IgD-negative memory B cell (primary cell): Measurements from ENCODE around the gene ZNF670. TPM values are rescaled to one million over a fixed set of nuclear protein-coding genes. Genes with fewer than 3 reads are reported as not detected.

Experiments
- H3K27ac Mint-ChIP-seq, 3 donors: one replicate each; pipeline ENCODE4 v1.8.0; 2020 to 2022; ENCODE audit warnings: mild to moderate bottlenecking in 3 of 3, mixed read lengths in 3 of 3, moderate library complexity in 1 of 3
- H3K27me3 Mint-ChIP-seq: one replicate; pipeline ENCODE4 v1.8.0; 2021; ENCODE audit warnings: mixed read lengths
- H3K36me3 Mint-ChIP-seq: one replicate; pipeline ENCODE4 v1.8.0; 2020; ENCODE audit warnings: mild to moderate bottlenecking, mixed read lengths
- H3K4me1 Mint-ChIP-seq, 3 donors: one replicate each; pipeline ENCODE4 v1.8.0; 2020 to 2022; ENCODE audit warnings: mixed read lengths in 3 of 3, mild to moderate bottlenecking in 1 of 3
- H3K4me3 Mint-ChIP-seq, 4 donors: one replicate each; pipeline ENCODE4 v1.8.0; 2020 to 2022; ENCODE audit warnings: mild to moderate bottlenecking in 4 of 4, mixed read lengths in 4 of 4, moderate library complexity in 3 of 4
- H3K9me3 Mint-ChIP-seq, 3 donors: one replicate each; pipeline ENCODE4 v1.8.0; 2020 to 2021; ENCODE audit warnings: mixed read lengths in 3 of 3, mild to moderate bottlenecking in 1 of 3
- polyA plus RNA-seq: library from polyadenylated mRNA; unstranded; fragments of 300-500 nt; fragmentation: Illumina TruSeq; gene quantifications from one replicate; pipeline ENCODE4 v1.2.3, GENCODE V29; 2021

ZNF670 gene
- polyA plus RNA-seq, 1 donor from 2014 or later = 3.3 TPM

DNA sequence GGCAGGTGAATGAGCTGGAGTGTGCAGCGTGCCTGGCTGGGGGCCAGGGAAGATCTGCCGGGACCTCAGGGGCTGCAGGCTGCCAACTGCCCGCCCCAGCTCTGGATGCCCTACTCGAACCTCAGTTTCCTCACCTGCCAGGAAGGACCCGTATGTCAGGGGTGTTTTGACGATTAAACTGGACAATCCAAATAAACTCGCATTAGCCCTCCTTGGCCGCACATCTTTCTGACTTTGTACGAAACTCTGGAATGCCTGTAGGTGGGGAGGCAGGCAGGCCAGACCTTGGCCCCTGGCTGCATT, 33.8 kb upstream of the ZNF670 start:
- peaks cover 5% of the 10 kb centered on the region for H3K36me3 Mint-ChIP-seq
- H3K4me3 Mint-ChIP-seq = peak overlapping the region in 3 of 4 donors; percentile 59 to 70 (median 68)
- peak overlapping the region in 1 of 3 donors; percentile 57 for H3K27ac Mint-ChIP-seq
- H3K27me3 Mint-ChIP-seq = peaks cover 40% of the 10 kb centered on the region
- peaks cover 0 to 6% (median 0%) of the 10 kb centered on the region in 3 donors for H3K9me3 Mint-ChIP-seq
- H3K4me1 Mint-ChIP-seq = peaks cover 0 to 7% (median 4%) of the 10 kb centered on the region in 3 donors

- peaks cover 0 to 6% (median 0%) of the 10 kb centered on the region in 3 donors for H3K9me3 Mint-ChIP-seq
- peak overlapping the region in 2 of 4 donors; percentile 60 to 70 for H3K4me3 Mint-ChIP-seq
- peaks cover 5% of the 10 kb centered on the region for H3K36me3 Mint-ChIP-seq
- peaks cover 0 to 11% (median 4%) of the 10 kb centered on the region in 3 donors for H3K4me1 Mint-ChIP-seq
- no peak overlapping the region for H3K27ac Mint-ChIP-seq
- peaks cover 40% of the 10 kb centered on the region for H3K27me3 Mint-ChIP-seq
Observed at GRCh38 chr1:247111700-247112478, 33.3 kb upstream of the ZNF670 start.

DNA sequence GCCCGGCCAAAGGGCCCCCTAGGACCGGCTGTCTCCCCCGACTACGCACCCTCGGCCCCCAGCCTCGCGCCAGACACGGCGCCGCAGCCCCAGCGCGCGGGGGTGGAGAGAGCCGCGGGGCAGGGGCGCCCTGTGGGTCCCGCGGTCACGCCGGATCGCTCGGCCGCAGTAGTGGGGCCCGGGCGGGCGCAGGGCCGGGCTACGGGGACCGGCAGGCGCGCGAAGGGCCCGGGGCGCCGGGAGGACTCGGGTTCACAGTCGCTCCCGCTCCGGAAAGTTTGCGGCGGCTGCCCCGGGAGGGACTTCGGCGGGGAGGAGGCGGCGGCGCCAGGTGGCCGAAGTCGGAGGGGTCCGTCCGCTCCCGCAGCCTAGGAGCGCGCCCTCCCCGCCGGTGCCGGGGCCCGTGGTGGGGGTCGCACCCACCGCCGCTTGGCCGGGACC, 32.7 kb upstream of the ZNF670 start:
- Mint-ChIP-seq H3K4me3 (peak overlapping the region; percentile 58 to 84 (median 79)), H3K9me3 (peaks cover 0 to 6% (median 0%) of the 10 kb centered on the region in 3 donors), H3K4me1 (peaks cover 0 to 11% (median 4%) of the 10 kb centered on the region in 3 donors), H3K36me3 (peaks cover 5% of the 10 kb centered on the region), H3K27me3 (peaks cover 40% of the 10 kb centered on the region), H3K27ac (no peak overlapping the region)

DNA sequence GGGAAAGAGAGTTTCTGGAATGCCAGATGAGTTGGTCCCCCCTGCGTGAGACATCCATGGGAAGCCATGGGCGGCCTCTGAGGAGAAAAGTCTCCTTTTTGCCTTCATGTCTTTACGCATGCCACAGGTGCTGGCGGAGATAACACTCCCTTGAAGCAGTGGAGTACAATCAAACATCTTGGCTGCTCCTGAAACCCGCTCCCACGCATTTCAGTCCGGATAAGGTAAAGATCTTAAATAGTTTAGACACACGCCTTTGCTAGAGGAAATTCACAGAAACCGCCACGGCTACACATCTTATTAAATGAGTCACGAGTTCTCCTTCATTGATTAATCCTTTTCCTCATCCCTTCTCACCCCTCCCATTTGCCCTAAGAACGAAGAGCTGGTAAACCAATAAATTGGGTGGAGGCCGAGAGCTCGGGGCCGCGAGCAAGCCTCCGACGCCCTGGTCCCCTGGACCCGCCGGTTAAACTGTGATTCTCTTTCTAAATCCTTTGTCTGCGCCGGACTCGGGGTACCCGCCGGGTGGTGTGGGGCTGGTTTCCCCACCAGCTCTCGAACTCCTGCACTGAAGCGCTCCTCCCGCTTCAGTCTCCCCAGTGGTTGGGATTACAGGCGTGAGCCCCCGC, 32.1 kb upstream of the ZNF670 start:
- H3K27ac Mint-ChIP-seq = peak overlapping the region in 1 of 3 donors; percentile 3
- H3K4me3 Mint-ChIP-seq = peak overlapping the region; percentile 58 to 84 (median 79)
- peaks cover 0 to 11% (median 4%) of the 10 kb centered on the region in 3 donors for H3K4me1 Mint-ChIP-seq
- peaks cover 0 to 6% (median 0%) of the 10 kb centered on the region in 3 donors for H3K9me3 Mint-ChIP-seq
- H3K36me3 Mint-ChIP-seq = peaks cover 5% of the 10 kb centered on the region
- peaks cover 40% of the 10 kb centered on the region for H3K27me3 Mint-ChIP-seq

- Mint-ChIP-seq H3K9me3 (peaks cover 0 to 7% (median 0%) of the 10 kb centered on the region in 3 donors), H3K4me1 (peaks cover 3 to 16% (median 11%) of the 10 kb centered on the region in 3 donors), H3K27ac (peak overlapping the region in 1 of 3 donors; percentile 51), H3K27me3 (peaks cover 32% of the 10 kb centered on the region), H3K36me3 (peaks cover 8% of the 10 kb centered on the region), H3K4me3 (peak overlapping the region in 1 of 4 donors; percentile 55)
Observed at GRCh38 chr1:247107694-247108093, 29.1 kb upstream of the ZNF670 start.

- H3K27me3 Mint-ChIP-seq = peaks cover 28% of the 10 kb centered on the region
Observed at GRCh38 chr1:247105966-247106365, 27.4 kb upstream of the ZNF670 start.

DNA sequence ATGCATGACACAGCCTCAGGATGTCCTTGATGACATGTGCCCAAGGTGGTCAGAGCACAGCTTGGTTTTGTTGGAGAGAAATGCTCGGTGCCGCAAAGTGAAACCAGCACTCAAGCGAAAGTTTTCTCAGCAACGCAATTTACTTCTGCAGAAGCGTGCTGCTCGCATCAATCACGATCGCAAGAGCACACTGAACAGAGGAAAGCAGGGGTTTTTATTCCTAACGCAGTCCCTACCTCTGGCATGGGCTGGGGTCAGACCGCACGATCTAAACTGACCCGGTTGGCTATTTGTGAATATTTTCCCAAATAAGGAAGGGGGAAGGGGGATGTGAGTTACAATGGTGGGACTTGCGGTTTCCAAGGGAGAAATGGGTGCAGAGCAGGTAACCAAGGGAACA, 26.4 kb upstream of the ZNF670 start:
- H3K27ac Mint-ChIP-seq = peak overlapping the region; percentile 76 to 95 (median 87)
- peaks cover 10 to 19% (median 15%) of the 10 kb centered on the region in 3 donors for H3K9me3 Mint-ChIP-seq
- peak overlapping the region; percentile 34 to 74 (median 53) for H3K4me3 Mint-ChIP-seq
- peaks cover 20% of the 10 kb centered on the region for H3K27me3 Mint-ChIP-seq
- peaks cover 25% of the 10 kb centered on the region for H3K36me3 Mint-ChIP-seq
- peaks cover 4 to 11% (median 8%) of the 10 kb centered on the region in 3 donors for H3K4me1 Mint-ChIP-seq

More at GRCh38 chr1:247105966-247106365, 27.4 kb upstream of the ZNF670 start:
- H3K9me3 Mint-ChIP-seq = peaks cover 3 to 12% (median 11%) of the 10 kb centered on the region in 3 donors
- H3K4me1 Mint-ChIP-seq = peaks cover 3 to 16% (median 13%) of the 10 kb centered on the region in 3 donors
- peak overlapping the region in 1 of 4 donors; percentile 61 for H3K4me3 Mint-ChIP-seq
- peak overlapping the region in 1 of 3 donors; percentile 78 for H3K27ac Mint-ChIP-seq
- peaks cover 17% of the 10 kb centered on the region for H3K36me3 Mint-ChIP-seq

DNA sequence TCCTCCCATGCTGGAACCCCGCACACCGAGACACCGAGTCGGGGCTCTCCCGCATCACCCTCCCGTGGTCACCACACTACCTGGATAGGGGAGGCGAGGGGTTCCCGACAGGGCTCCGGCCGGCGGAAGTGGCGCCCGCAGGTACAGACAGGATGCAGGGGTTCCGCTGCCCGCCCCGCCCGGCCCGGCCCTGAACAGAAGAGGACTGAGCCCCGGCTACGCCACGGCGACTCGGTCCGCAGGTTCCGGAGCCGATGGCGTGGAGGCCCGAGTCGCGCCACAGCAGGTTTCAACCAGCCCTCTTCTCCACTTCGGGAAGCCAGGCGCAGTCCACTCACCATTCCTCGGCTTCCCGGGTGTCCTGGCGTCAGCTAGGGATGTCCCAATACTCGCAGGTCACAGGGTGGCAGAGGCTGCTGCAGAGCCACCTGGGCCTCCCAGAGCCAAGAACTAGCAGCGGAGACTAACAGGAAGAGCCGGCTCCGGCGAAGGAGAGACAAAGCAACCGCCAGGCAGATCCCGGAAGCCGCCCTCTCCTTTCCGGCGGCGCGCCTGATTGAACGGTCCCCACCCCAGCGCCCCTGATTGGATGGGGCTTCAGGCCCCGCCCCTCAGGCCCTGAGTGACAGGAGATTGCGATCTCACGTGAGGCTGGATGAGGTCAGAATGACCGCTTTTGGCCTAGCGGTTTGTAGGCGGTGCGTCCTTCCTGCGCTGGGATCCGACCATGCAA, 25.4 kb upstream of the ZNF670 start, which contains the start of gene ZNF669:
Gene ZNF669 (minus strand): TSS at position 498 of the 733 bp plus-strand sequence. CDS start 157 bp downstream, at position 341.
- peaks cover 4 to 11% (median 8%) of the 10 kb centered on the region in 3 donors for H3K4me1 Mint-ChIP-seq
- H3K27ac Mint-ChIP-seq = peak within 1 kb of the TSS; percentile 87 to 95 (median 92)
- H3K9me3 Mint-ChIP-seq = peaks cover 10 to 19% (median 15%) of the 10 kb centered on the region in 3 donors
- H3K4me3 Mint-ChIP-seq = peak within 1 kb of the TSS; percentile 93 to 97 (median 96)
- peaks cover 10% of the 10 kb centered on the region for H3K27me3 Mint-ChIP-seq
- H3K36me3 Mint-ChIP-seq = peaks cover 25% of the 10 kb centered on the region

GRCh38 chr1:247102381-247102780, 23.8 kb upstream of the ZNF670 start:
- peaks cover 30% of the 10 kb centered on the region for H3K36me3 Mint-ChIP-seq
- no peaks in the 10 kb centered on the region for H3K27me3 Mint-ChIP-seq
- H3K4me3 Mint-ChIP-seq = peak overlapping the region in 3 of 4 donors; percentile 2 to 94 (median 52)
- peaks cover 16 to 24% (median 23%) of the 10 kb centered on the region in 3 donors for H3K9me3 Mint-ChIP-seq
- peaks cover 4 to 10% (median 9%) of the 10 kb centered on the region in 3 donors for H3K4me1 Mint-ChIP-seq
- no peak overlapping the region for H3K27ac Mint-ChIP-seq

GRCh38 chr1:247100676-247101279, 22.2 kb upstream of the ZNF670 start:
- Mint-ChIP-seq H3K36me3 (peaks cover 33% of the 10 kb centered on the region), H3K27ac (peak overlapping the region in 1 of 3 donors; percentile 26), H3K27me3 (no peaks in the 10 kb centered on the region), H3K4me3 (peak overlapping the region in 1 of 4 donors; percentile 32), H3K4me1 (peaks cover 4 to 10% (median 5%) of the 10 kb centered on the region in 3 donors), H3K9me3 (peaks cover 23 to 39% (median 27%) of the 10 kb centered on the region in 3 donors)

GRCh38 chr1:247096958-247097357, 18.3 kb upstream of the ZNF670 start:
- peaks cover under 1% of the 10 kb centered on the region for H3K27me3 Mint-ChIP-seq
- H3K9me3 Mint-ChIP-seq = peaks cover 23 to 38% (median 24%) of the 10 kb centered on the region in 3 donors
- no peak overlapping the region for H3K27ac Mint-ChIP-seq
- peaks cover 32% of the 10 kb centered on the region for H3K36me3 Mint-ChIP-seq
- H3K4me1 Mint-ChIP-seq = peaks cover 0 to 2% (median 1%) of the 10 kb centered on the region in 3 donors
- H3K4me3 Mint-ChIP-seq = no peak overlapping the region

GRCh38 chr1:247096544-247096943, 17.9 kb upstream of the ZNF670 start:
- H3K36me3 Mint-ChIP-seq = peaks cover 29% of the 10 kb centered on the region
- no peak overlapping the region for H3K27ac Mint-ChIP-seq
- no peak overlapping the region for H3K4me3 Mint-ChIP-seq

GRCh38 chr1:247096112-247096511, 17.5 kb upstream of the ZNF670 start:
- no peak overlapping the region for H3K27ac Mint-ChIP-seq
- peaks cover 22 to 30% (median 23%) of the 10 kb centered on the region in 3 donors for H3K9me3 Mint-ChIP-seq
- H3K36me3 Mint-ChIP-seq = peaks cover 25% of the 10 kb centered on the region
- peaks cover 2% of the 10 kb centered on the region for H3K27me3 Mint-ChIP-seq
- peak overlapping the region in 1 of 4 donors; percentile 30 for H3K4me3 Mint-ChIP-seq
- H3K4me1 Mint-ChIP-seq = peaks cover 0 to 2% (median 1%) of the 10 kb centered on the region in 3 donors

More at GRCh38 chr1:247096544-247096943, 17.9 kb upstream of the ZNF670 start:
- H3K9me3 Mint-ChIP-seq = peaks cover 23 to 34% (median 23%) of the 10 kb centered on the region in 3 donors
- peaks cover 2% of the 10 kb centered on the region for H3K27me3 Mint-ChIP-seq
- peaks cover 0 to 2% (median 1%) of the 10 kb centered on the region in 3 donors for H3K4me1 Mint-ChIP-seq

GRCh38 chr1:247090455-247090854, 11.8 kb upstream of the ZNF670 start:
- Mint-ChIP-seq H3K27me3 (peaks cover 2% of the 10 kb centered on the region), H3K4me3 (no peak overlapping the region), H3K4me1 (no peaks in the 10 kb centered on the region), H3K27ac (no peak overlapping the region), H3K9me3 (peaks cover 0 to 1% (median 0%) of the 10 kb centered on the region in 3 donors), H3K36me3 (peaks cover 2% of the 10 kb centered on the region)
